HG03039 (cell line): ENCODE measurements around the gene SPINT3.

Source experiments
- ATAC-seq: cut with Tn5 transposase; IDR thresholded peaks from one replicate; pipeline ENCODE4 v1.9.1; 2021; ENCODE audit warnings: mild to moderate bottlenecking, moderate library complexity; ENCODE audit not compliant: unreplicated experiment

The SPINT3 gene

GRCh38 chr20:45462711-45463509, 52.5 kb downstream of the SPINT3 start:
- no peak for ATAC-seq
